Stomach (tissue), 9 donors: Measurements from ENCODE around the gene NWD2. TPM values are rescaled to one million over a fixed set of nuclear protein-coding genes. Genes with fewer than 3 reads are reported as not detected.

Experiments
- DNase-seq, 2 donors: peaks; one replicate each; pipeline versions ENCODE4 v3.0.0 to v3.0.0-alpha.2; 2013 to 2019
- H3K27ac ChIP-seq, 5 donors: fragments of 200-600 bp in 4 of 5; sonication (generic) in 4 of 5; one replicate each; pipeline ENCODE4 v1.5.1; 2013 to 2019; ENCODE audit warnings: mild to moderate bottlenecking in 1 of 5, moderate library complexity in 1 of 5
- H3K27me3 ChIP-seq, 3 donors: fragments of 200-600 bp; sonication (generic); one replicate each; pipeline ENCODE4 v1.5.1; 2017 to 2019; ENCODE audit warnings: mixed run types in 1 of 3
- H3K36me3 ChIP-seq, 4 donors: fragments of 200-600 bp; sonication (generic); 1 replicate in 3 of 4; 2 replicates in 1 of 4; pipeline ENCODE4 v1.5.1; 2016 to 2019
- H3K4me1 ChIP-seq, 4 donors: fragments of 200-600 bp; sonication (generic); one replicate each; pipeline ENCODE4 v1.5.1; 2016 to 2019
- H3K4me3 ChIP-seq, 4 donors: fragments of 200-600 bp; sonication (generic) in 3 of 4; one replicate each; pipeline ENCODE4 v1.5.1; 2016 to 2019; ENCODE audit warnings: mild to moderate bottlenecking in 1 of 4
- H3K9me3 ChIP-seq, 4 donors: fragments of 200-600 bp; sonication (generic); one replicate each; pipeline ENCODE4 v1.5.1; 2016 to 2019
- CTCF ChIP-seq, 7 experiments: fragments of 450-650 bp in 4 of 7; fragments of 200-600 bp in 3 of 7; sonication (generic) in 3 of 7; IDR thresholded peaks; one replicate each; pipeline ENCODE4 v1.5.1; 2016 to 2019; ENCODE audit warnings: antibody characterized with exemption in 7 of 7, control low read depth in 2 of 7, mild to moderate bottlenecking in 1 of 7
- EP300 ChIP-seq: sonication (generic); formaldehyde crosslinking; IDR thresholded peaks from one replicate; pipeline ENCODE4 v1.6.1; 2017; ENCODE audit warnings: antibody characterized with exemption
- POLR2A ChIP-seq, 4 donors: fragments of 450-650 bp; IDR thresholded peaks; one replicate each; pipeline ENCODE4 v1.6.1; 2016; ENCODE audit warnings: antibody characterized with exemption in 4 of 4, control low read depth in 2 of 4, mild to moderate bottlenecking in 1 of 4, moderate library complexity in 1 of 4
- POLR2AphosphoS5 ChIP-seq, 3 donors: sonication (generic); formaldehyde crosslinking; IDR thresholded peaks; one replicate each; pipeline ENCODE4 v1.6.1; 2016; ENCODE audit warnings: antibody characterized with exemption in 3 of 3
- WGBS, 5 donors: extraction: QIAGEN DNeasy Blood & Tissue Kit in 3 of 5; methylation state at CpG; one replicate each; pipeline versions ENCODE4 v1.1.5 to v1.1.7; 2013 to 2018; 5-methylcytosine and 5-hydroxymethylcytosine counted together
- intact Hi-C: fragments of 100-400 bp; cut with DNase I; formaldehyde crosslinking; loops from one replicate; pipeline ENCODE4 v1.15.1; 2023; ENCODE audit warnings: low total_unique reads
- polyA plus RNA-seq, 3 donors: library from polyadenylated mRNA; stranded (reverse); fragments of 200-250 nt; gene quantifications; one replicate each; pipeline ENCODE4 v1.2.3, GENCODE V29; 2013
- total RNA-seq, 5 donors: library from RNA; depleted of rRNA; stranded (reverse); fragments of >200 nt; gene quantifications; one replicate each; pipeline versions ENCODE4 v1.1.0 to v1.2.3, GENCODE V29; 2014 to 2016
- donor health status: healthy with polysubstance abuse.
- donor health status: Bipolar disorder and iron deficiency.
- donor health status: healthy.

The NWD2 gene
- total and polyA plus RNA-seq, 8 donors: under 0.01 to 1.5 (median 0.05) TPM; not detected in 5

GRCh38 chr4:37471093-37471492, 226.6 kb downstream of the NWD2 start:
- Histone ChIP-seq H3K27ac (peak overlapping the region in 4 of 5 donors; percentile 34 to 81 (median 62)), H3K4me1 (peaks cover 4 to 14% (median 8%) of the 10 kb centered on the region in 4 donors), H3K9me3 (no peaks in the 10 kb centered on the region), H3K36me3 (no peaks in the 10 kb centered on the region), H3K4me3 (no peak overlapping the region), H3K27me3 (no peaks in the 10 kb centered on the region)
- intact Hi-C loops: no loop called here
- 52 to 84% (median 72%) methylated on average over 1 of the region's 1 CpG for WGBS, 5 donors
- no peak for DNase-seq
- TF ChIP-seq CTCF (IDR thresholded peaks at IDR 0.05): no peak
- TF ChIP-seq POLR2AphosphoS5 (IDR thresholded peaks at IDR 0.05): no peak
- no peak for TF ChIP-seq EP300
- no peak for TF ChIP-seq POLR2A (IDR thresholded peaks at IDR 0.05)

- no peaks in the 10 kb centered on the region for H3K27me3 ChIP-seq
Observed at GRCh38 chr4:37471971-37472370, 227.4 kb downstream of the NWD2 start.

GRCh38 chr4:37473807-37474206, 229.3 kb downstream of the NWD2 start:
- H3K4me3 ChIP-seq: no peak overlapping the region
- 76 to 92% (median 89%) methylated on average over 2 of the region's 2 CpGs for WGBS, 5 donors
- no peaks in the 10 kb centered on the region for H3K9me3 ChIP-seq
- H3K27ac ChIP-seq: peak overlapping the region in 1 of 5 donors; percentile 28
- no peaks in the 10 kb centered on the region for H3K36me3 ChIP-seq
- intact Hi-C loops: no loop called here
- H3K27me3 ChIP-seq: no peaks in the 10 kb centered on the region
- DNase-seq: no peak
- TF ChIP-seq CTCF (IDR thresholded peaks at IDR 0.05): no peak
- TF ChIP-seq EP300: no peak
- no peak for TF ChIP-seq POLR2A (IDR thresholded peaks at IDR 0.05)
- no peak for TF ChIP-seq POLR2AphosphoS5 (IDR thresholded peaks at IDR 0.05)
- peaks cover 3 to 11% (median 4%) of the 10 kb centered on the region in 4 donors for H3K4me1 ChIP-seq

More at GRCh38 chr4:37471971-37472370, 227.4 kb downstream of the NWD2 start:
- 24 to 36% (median 30%) methylated on average over 5 of the region's 5 CpGs for WGBS, 5 donors
- TF ChIP-seq POLR2A (IDR thresholded peaks at IDR 0.05) (no peak), POLR2AphosphoS5 (IDR thresholded peaks at IDR 0.05) (peak in 2 of 3 donors; percentile 75 to 76)
- intact Hi-C loops: no loop called here
- Histone ChIP-seq H3K4me1 (peaks cover 4 to 14% (median 8%) of the 10 kb centered on the region in 4 donors), H3K36me3 (no peaks in the 10 kb centered on the region), H3K9me3 (no peaks in the 10 kb centered on the region), H3K4me3 (no peak overlapping the region), H3K27ac (peak overlapping the region; percentile 34 to 81 (median 63))
- peak; percentile 54 to 73 for DNase-seq

- 6 to 36% (median 23%) methylated on average over 1 of the region's 1 CpG for WGBS, 5 donors
Observed at GRCh38 chr4:37475087-37475486, 230.5 kb downstream of the NWD2 start.

GRCh38 chr4:37475776-37476175, 231.2 kb downstream of the NWD2 start:
- Histone ChIP-seq H3K36me3 (no peaks in the 10 kb centered on the region), H3K27me3 (no peaks in the 10 kb centered on the region), H3K27ac (no peak overlapping the region), H3K9me3 (no peaks in the 10 kb centered on the region), H3K4me1 (peaks cover 0 to 20% (median 3%) of the 10 kb centered on the region in 4 donors), H3K4me3 (no peak overlapping the region)
- WGBS, 5 donors: 33 to 49% (median 44%) methylated on average over 1 of the region's 1 CpG
- TF ChIP-seq EP300 (no peak), POLR2AphosphoS5 (IDR thresholded peaks at IDR 0.05) (no peak), CTCF (IDR thresholded peaks at IDR 0.05) (no peak), POLR2A (IDR thresholded peaks at IDR 0.05) (no peak)
- DNase-seq: no peak
- intact Hi-C loops: no loop called here

More at GRCh38 chr4:37475087-37475486, 230.5 kb downstream of the NWD2 start:
- intact Hi-C loops: no loop called here
- no peak for DNase-seq
- TF ChIP-seq POLR2AphosphoS5 (IDR thresholded peaks at IDR 0.05): no peak
- TF ChIP-seq POLR2A (IDR thresholded peaks at IDR 0.05): no peak
- no peak for TF ChIP-seq EP300
- Histone ChIP-seq H3K36me3 (no peaks in the 10 kb centered on the region), H3K27me3 (no peaks in the 10 kb centered on the region), H3K27ac (peak overlapping the region in 1 of 5 donors; percentile 49), H3K9me3 (no peaks in the 10 kb centered on the region), H3K4me3 (no peak overlapping the region), H3K4me1 (peaks cover 0 to 13% (median 3%) of the 10 kb centered on the region in 4 donors)
